Ishikawa (cell line): ENCODE data around the gene SYT7.

Experiments used
- CEBPB ChIP-seq: IDR thresholded peaks from 2 replicates; pipeline ENCODE4 v1.6.1; 2012
- CREB1 ChIP-seq: IDR thresholded peaks from 2 replicates; pipeline ENCODE4 v1.6.1; 2012; ENCODE audit warnings: low read depth
- EGR1 ChIP-seq: IDR thresholded peaks from 2 replicates; pipeline ENCODE4 v1.6.1; 2012
- EP300 ChIP-seq: IDR thresholded peaks from 2 replicates; pipeline ENCODE4 v1.6.1; 2012; ENCODE audit warnings: borderline replicate concordance
- FOXM1 ChIP-seq: IDR thresholded peaks from 2 replicates; pipeline ENCODE4 v1.6.1; 2012; ENCODE audit warnings: low read depth, borderline replicate concordance
- MAX ChIP-seq: IDR thresholded peaks from 2 replicates; pipeline ENCODE4 v1.6.1; 2012
- NFIC ChIP-seq: IDR thresholded peaks from 2 replicates; pipeline ENCODE4 v1.6.1; 2012
- RAD21 ChIP-seq: IDR thresholded peaks from 2 replicates; pipeline ENCODE4 v1.6.1; 2012; ENCODE audit warnings: low read depth
- REST ChIP-seq: IDR thresholded peaks from 2 replicates; pipeline ENCODE4 v1.6.1; 2012; ENCODE audit warnings: low read depth, mild to moderate bottlenecking
- TAF1 ChIP-seq: IDR thresholded peaks from 2 replicates; pipeline ENCODE4 v1.6.1; 2012; ENCODE audit warnings: low read depth, mild to moderate bottlenecking
- TCF12 ChIP-seq: IDR thresholded peaks from 2 replicates; pipeline ENCODE4 v1.6.1; 2012; ENCODE audit warnings: low read depth
- TEAD4 ChIP-seq: IDR thresholded peaks from 2 replicates; pipeline ENCODE4 v1.6.1; 2012
- USF1 ChIP-seq: IDR thresholded peaks from 2 replicates; pipeline ENCODE4 v1.6.1; 2012
- YY1 ChIP-seq: IDR thresholded peaks from 2 replicates; pipeline ENCODE4 v1.6.1; 2012; ENCODE audit warnings: low read depth
- ZBTB7A ChIP-seq: IDR thresholded peaks from 2 replicates; pipeline ENCODE4 v1.6.1; 2012; ENCODE audit warnings: low read depth

Gene SYT7

GRCh38 chr11:61581030-61581928 is at the start of gene SYT7:
SYT7 (minus strand) TSS chr11:61581076; CDS start chr11:61580820, 256 bp downstream.
- TF ChIP-seq YY1 (peak; percentile 85), RAD21 (no peak), CREB1 (no peak), TEAD4 (peak; percentile 52), CEBPB (no peak; the same call in 1 of the 2 replicates), REST (no peak), ZBTB7A (peak; percentile 3; the same call in 1 of the 2 replicates), EP300 (peak; percentile 23; the same call in 1 of the 2 replicates), MAX (peak; percentile 37; the same call in 1 of the 2 replicates), TAF1 (no peak; the same call in 1 of the 2 replicates), TCF12 (no peak), NFIC (peak; percentile 77), FOXM1 (no peak), EGR1 (0 out of 2 replicates have a peak, but pooled peaks have one; percentile 14)

- TF ChIP-seq RAD21 (no peak), REST (no peak), TEAD4 (no peak), MAX (no peak), NFIC (no peak), FOXM1 (no peak), TCF12 (no peak), CEBPB (no peak), CREB1 (no peak), TAF1 (no peak), ZBTB7A (no peak), YY1 (no peak), EGR1 (no peak), EP300 (no peak)
Measured at GRCh38 chr11:61630089-61630488, 49.2 kb upstream of the SYT7 start.

GRCh38 chr11:61629082-61629833 is 48.4 kb upstream of the SYT7 start:
- TF ChIP-seq USF1 = no peak
- no peak for TF ChIP-seq RAD21
- no peak for TF ChIP-seq CEBPB
- TF ChIP-seq NFIC = no peak
- TF ChIP-seq EGR1 = no peak
- TF ChIP-seq YY1 = no peak
- TF ChIP-seq FOXM1 = no peak
- no peak for TF ChIP-seq CREB1
- no peak for TF ChIP-seq TEAD4
- TF ChIP-seq EP300 = no peak
- TF ChIP-seq TCF12 = no peak
- no peak for TF ChIP-seq ZBTB7A
- no peak for TF ChIP-seq MAX
- TF ChIP-seq REST = no peak
